Hepatocyte (in vitro differentiated cells): ENCODE results near the gene DMD. TPM values are rescaled to one million over a fixed set of nuclear protein-coding genes. Genes with fewer than 3 reads are reported as not detected.

Experiments
- DNase-seq: peaks from one replicate; pipeline ENCODE4 v3.0.0-alpha.2; 2016; ENCODE audit warnings: low spot score
- H2AFZ ChIP-seq: fragments of 200-600 bp; sonication (generic); 2 replicates; pipeline ENCODE4 v1.6.0; 2016; ENCODE audit warnings: antibody characterized with exemption, mild to moderate bottlenecking
- H3K27ac ChIP-seq: fragments of 200-600 bp; sonication (generic); 2 replicates; pipeline ENCODE4 v1.5.1; 2016; ENCODE audit warnings: mild to moderate bottlenecking
- H3K27me3 ChIP-seq: fragments of 200-600 bp; sonication (generic); 2 replicates; pipeline ENCODE4 v1.6.1; 2016
- H3K36me3 ChIP-seq: fragments of 200-600 bp; sonication (generic); replicated peaks from 2 replicates; pipeline ENCODE4 v1.5.1; 2016; ENCODE audit warnings: low read depth; ENCODE audit not compliant: insufficient read depth
- H3K4me1 ChIP-seq: fragments of 200-600 bp; sonication (generic); 2 replicates; pipeline ENCODE4 v1.5.1; 2016; ENCODE audit warnings: mild to moderate bottlenecking, moderate library complexity; ENCODE audit not compliant: insufficient read depth
- H3K4me2 ChIP-seq: fragments of 200-600 bp; sonication (generic); 2 replicates; pipeline ENCODE4 v1.6.0; 2016
- H3K4me3 ChIP-seq: fragments of 200-600 bp; sonication (generic); 2 replicates; pipeline ENCODE4 v1.5.1; 2016; ENCODE audit warnings: mild to moderate bottlenecking
- H3K79me2 ChIP-seq: fragments of 200-600 bp; sonication (generic); 2 replicates; pipeline ENCODE4 v1.6.0; 2017; ENCODE audit warnings: mild to moderate bottlenecking
- H3K9me2 ChIP-seq: fragments of 200-600 bp; sonication (generic); replicated peaks from 2 replicates; pipeline ENCODE4 v1.6.0; 2017; ENCODE audit warnings: mild to moderate bottlenecking; ENCODE audit not compliant: insufficient read depth
- H3K9me3 ChIP-seq: fragments of 200-600 bp; sonication (generic); 2 replicates; pipeline ENCODE4 v1.5.1; 2016; ENCODE audit warnings: low read depth, mild to moderate bottlenecking
- H4K20me1 ChIP-seq: fragments of 200-600 bp; sonication (generic); 2 replicates; pipeline ENCODE4 v1.6.0; 2016; ENCODE audit warnings: mild to moderate bottlenecking; ENCODE audit not compliant: insufficient read depth, poor library complexity, severe bottlenecking
- EZH2 ChIP-seq: fragments of 200-600 bp; sonication (generic); IDR thresholded peaks from 2 replicates; pipeline ENCODE4 v1.6.1; 2016; ENCODE audit warnings: antibody characterized with exemption, mild to moderate bottlenecking, borderline replicate concordance
- EZH2phosphoT487 ChIP-seq: fragments of 200-600 bp; sonication (generic); IDR thresholded peaks from one replicate; pipeline ENCODE4 v1.6.1; 2018; ENCODE audit warnings: antibody characterized with exemption, mild to moderate bottlenecking, low read depth, moderate library complexity; ENCODE audit not compliant: unreplicated experiment, severe bottlenecking
- WGBS: methylation state at CpG from one replicate; pipeline ENCODE4 v1.1.6; 2016; ENCODE audit warnings: low lambda C conversion rate; ENCODE audit errors: missing lambda C conversion rate; 5-methylcytosine and 5-hydroxymethylcytosine counted together
- polyA plus RNA-seq: library from polyadenylated mRNA; unstranded; fragments of >200 nt; fragmentation: Nextera tagmentation; extraction: Ambion mirVana; gene quantifications from 2 replicates; pipeline ENCODE4 v1.2.1, GENCODE V29; 2016
- total RNA-seq: library from RNA; depleted of rRNA; stranded (reverse); fragments of >200 nt; gene quantifications from 2 replicates; pipeline ENCODE4 v1.2.3, GENCODE V29; 2014
- TF ChIP-seq, protein P1 (sequence below): fragments of 200-600 bp; sonication (generic); IDR thresholded peaks from 2 replicates; pipeline ENCODE4 v1.5.1; 2016; ENCODE audit warnings: antibody characterized with exemption, mild to moderate bottlenecking; ENCODE audit not compliant: poor library complexity

Gene DMD
- total and polyA plus RNA-seq, 2 experiments from 2014 or later, result 14.2 to 27.8 TPM

DNA sequence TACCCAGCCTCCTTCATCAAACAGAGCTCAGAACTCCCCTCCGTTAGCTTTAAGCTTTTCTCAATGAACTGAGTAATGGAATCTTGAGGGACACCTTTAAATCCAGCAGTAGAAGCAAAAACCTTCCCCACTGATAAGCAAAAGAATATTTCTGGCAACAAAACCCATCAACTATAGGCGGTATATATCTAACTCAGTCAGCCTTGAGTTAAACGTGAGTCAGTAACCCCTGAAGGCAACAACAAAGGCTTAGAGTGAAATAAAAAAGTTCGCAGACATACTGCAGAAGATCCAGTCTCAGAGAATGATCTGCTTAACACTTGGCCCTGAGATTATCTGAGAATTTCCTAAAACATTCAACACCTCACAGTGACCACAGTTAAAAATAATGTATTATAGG, 77.2 kb downstream of the DMD start:
- Histone ChIP-seq H3K4me2 (no peak overlapping the region), H2AFZ (no peak overlapping the region), H3K36me3 (no peaks in the 10 kb centered on the region), H3K4me3 (no peak overlapping the region), H4K20me1 (no peaks in the 10 kb centered on the region), H3K27ac (no peak overlapping the region), H3K9me3 (no peaks in the 10 kb centered on the region), H3K27me3 (no peaks in the 10 kb centered on the region), H3K79me2 (no peaks in the 10 kb centered on the region), H3K4me1 (peaks cover 4% of the 10 kb centered on the region), H3K9me2 (no peaks in the 10 kb centered on the region)
- DNase-seq, result no peak
- TF ChIP-seq EZH2phosphoT487 (no peak), EZH2 (no peak)
- TF ChIP-seq, protein P1, sequence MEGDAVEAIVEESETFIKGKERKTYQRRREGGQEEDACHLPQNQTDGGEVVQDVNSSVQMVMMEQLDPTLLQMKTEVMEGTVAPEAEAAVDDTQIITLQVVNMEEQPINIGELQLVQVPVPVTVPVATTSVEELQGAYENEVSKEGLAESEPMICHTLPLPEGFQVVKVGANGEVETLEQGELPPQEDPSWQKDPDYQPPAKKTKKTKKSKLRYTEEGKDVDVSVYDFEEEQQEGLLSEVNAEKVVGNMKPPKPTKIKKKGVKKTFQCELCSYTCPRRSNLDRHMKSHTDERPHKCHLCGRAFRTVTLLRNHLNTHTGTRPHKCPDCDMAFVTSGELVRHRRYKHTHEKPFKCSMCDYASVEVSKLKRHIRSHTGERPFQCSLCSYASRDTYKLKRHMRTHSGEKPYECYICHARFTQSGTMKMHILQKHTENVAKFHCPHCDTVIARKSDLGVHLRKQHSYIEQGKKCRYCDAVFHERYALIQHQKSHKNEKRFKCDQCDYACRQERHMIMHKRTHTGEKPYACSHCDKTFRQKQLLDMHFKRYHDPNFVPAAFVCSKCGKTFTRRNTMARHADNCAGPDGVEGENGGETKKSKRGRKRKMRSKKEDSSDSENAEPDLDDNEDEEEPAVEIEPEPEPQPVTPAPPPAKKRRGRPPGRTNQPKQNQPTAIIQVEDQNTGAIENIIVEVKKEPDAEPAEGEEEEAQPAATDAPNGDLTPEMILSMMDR, result no peak
- WGBS, result 31% methylated on average over 4 of the region's 4 CpGs

DNA sequence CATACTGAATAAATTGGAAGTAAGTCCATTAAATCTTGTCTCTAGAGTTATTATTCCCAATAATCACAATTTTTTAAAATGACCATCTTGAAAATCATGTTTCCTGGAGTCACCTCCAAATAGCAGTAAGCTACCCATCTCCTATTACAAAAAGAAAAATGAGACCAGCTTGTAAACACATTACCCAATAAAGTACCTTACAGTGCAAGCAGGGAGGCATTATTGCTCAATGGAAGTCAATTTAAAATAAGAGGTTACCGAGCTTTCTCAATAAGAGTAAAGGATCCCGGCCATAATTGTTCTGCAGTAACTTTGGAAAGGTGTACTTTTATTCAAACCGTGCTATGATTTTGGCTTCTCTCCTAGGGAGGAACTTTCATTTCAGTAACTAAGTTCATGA, 78.0 kb downstream of the DMD start:
- WGBS, result 55% methylated on average over 3 of the region's 3 CpGs
- no peak overlapping the region for H3K4me3 ChIP-seq
- H3K79me2 ChIP-seq, result no peaks in the 10 kb centered on the region
- peaks cover 4% of the 10 kb centered on the region for H3K4me1 ChIP-seq
- H3K9me2 ChIP-seq, result no peaks in the 10 kb centered on the region
- H3K9me3 ChIP-seq, result no peaks in the 10 kb centered on the region
- TF ChIP-seq, protein P1, result no peak
- no peak for TF ChIP-seq EZH2phosphoT487
- TF ChIP-seq EZH2, result no peak
- H3K27ac ChIP-seq, result no peak overlapping the region
- DNase-seq, result no peak
- peak overlapping the region; percentile 39 for H3K4me2 ChIP-seq
- H3K36me3 ChIP-seq, result no peaks in the 10 kb centered on the region
- H2AFZ ChIP-seq, result no peak overlapping the region
- H3K27me3 ChIP-seq, result no peaks in the 10 kb centered on the region
- H4K20me1 ChIP-seq, result no peaks in the 10 kb centered on the region

GRCh38 chrX:33132569-33132968, 78.8 kb downstream of the DMD start:
- no peak overlapping the region for H3K27ac ChIP-seq
- TF ChIP-seq, protein P1, result no peak
- no peak for TF ChIP-seq EZH2phosphoT487
- TF ChIP-seq EZH2, result no peak
- H3K27me3 ChIP-seq, result no peaks in the 10 kb centered on the region
- H4K20me1 ChIP-seq, result no peaks in the 10 kb centered on the region
- H3K9me3 ChIP-seq, result no peaks in the 10 kb centered on the region
- H3K4me2 ChIP-seq, result no peak overlapping the region
- no peak overlapping the region for H2AFZ ChIP-seq
- no peaks in the 10 kb centered on the region for H3K36me3 ChIP-seq
- WGBS, result 56% methylated on average over 3 of the region's 3 CpGs
- DNase-seq, result no peak
- H3K4me1 ChIP-seq, result peaks cover 4% of the 10 kb centered on the region
- H3K4me3 ChIP-seq, result no peak overlapping the region
- H3K79me2 ChIP-seq, result no peaks in the 10 kb centered on the region
- H3K9me2 ChIP-seq, result no peaks in the 10 kb centered on the region

- DNase-seq, result no peak
- H3K79me2 ChIP-seq, result no peaks in the 10 kb centered on the region
- peaks cover 13% of the 10 kb centered on the region for H3K4me1 ChIP-seq
- H3K9me2 ChIP-seq, result no peaks in the 10 kb centered on the region
- no peaks in the 10 kb centered on the region for H4K20me1 ChIP-seq
- no peaks in the 10 kb centered on the region for H3K36me3 ChIP-seq
- WGBS, result 81% methylated on average over 7 of the region's 7 CpGs
- H3K4me3 ChIP-seq, result no peak overlapping the region
- no peak for TF ChIP-seq EZH2phosphoT487
- TF ChIP-seq, protein P1, result no peak
- TF ChIP-seq EZH2, result no peak
- H3K27ac ChIP-seq, result no peak overlapping the region
- H3K9me3 ChIP-seq, result no peaks in the 10 kb centered on the region
- no peak overlapping the region for H2AFZ ChIP-seq
- no peaks in the 10 kb centered on the region for H3K27me3 ChIP-seq
- H3K4me2 ChIP-seq, result no peak overlapping the region
Observed at GRCh38 chrX:33129607-33130006, 81.7 kb downstream of the DMD start.
